Measurements from ENCODE around the gene VPS29.

Gene VPS29

DNA sequence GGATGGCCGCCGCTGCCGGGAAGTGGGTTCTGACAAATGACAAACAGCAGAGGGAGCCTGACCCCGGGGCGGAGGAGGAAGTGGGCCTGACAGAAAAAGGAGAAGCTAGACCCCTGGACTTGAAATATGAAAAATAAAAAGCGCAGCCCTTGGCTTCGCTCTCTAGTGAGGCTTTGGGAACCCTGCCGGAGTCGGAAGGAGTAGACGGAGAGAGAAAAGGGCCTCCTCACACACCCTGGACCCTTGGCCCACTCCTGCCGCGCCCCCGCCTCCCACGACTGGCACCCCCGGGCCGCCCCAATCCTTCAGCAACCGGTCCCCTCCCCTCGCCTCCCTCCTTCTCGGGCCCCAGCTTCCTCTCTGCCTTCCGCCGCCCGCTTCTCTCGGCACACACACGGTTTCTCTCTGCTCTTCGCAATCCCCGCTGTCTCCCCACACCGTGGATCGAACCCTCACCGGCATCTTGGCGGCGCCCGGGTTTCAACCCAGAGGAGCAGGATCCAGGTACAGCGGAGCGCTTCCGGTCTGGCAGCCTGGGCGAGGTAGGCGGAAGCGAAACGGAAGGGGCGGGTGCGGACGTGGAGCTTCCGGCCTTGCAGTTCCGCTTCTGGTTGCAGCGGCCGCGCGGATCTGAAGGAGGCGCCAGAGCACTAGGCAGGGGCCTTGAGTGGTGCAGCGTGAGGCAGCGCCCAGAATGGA lies 52.0 kb downstream of the VPS29 start, which contains the start of gene ARPC3:
TSS of gene ARPC3 (minus strand) at position 539 of the 699 bp plus-strand sequence. CDS start at position 462, 77 bp downstream.
- H3K4me3 ChIP-seq (replicated peaks; ENCODE audit: low read depth, low read length): peak within 1 kb of the TSS; percentile 89
- peak; percentile 87 for TF ChIP-seq CTCF (IDR thresholded peaks at IDR 0.05; ENCODE audit: low read depth, low read length, missing control alignments)

GRCh38 chr12:110444455-110444854 lies 57.5 kb downstream of the VPS29 start:
- no peak for TF ChIP-seq CTCF (IDR thresholded peaks at IDR 0.05; ENCODE audit: low read depth, low read length, missing control alignments)
- no peak for DNase-seq (ENCODE audit: extremely low read depth, low read depth)
- no peak overlapping the region for H3K4me3 ChIP-seq (replicated peaks; ENCODE audit: low read depth, low read length)

More for the DNA sequence above, 52.0 kb downstream of the VPS29 start, which contains the start of gene ARPC3:
- peak; percentile 77 for DNase-seq (ENCODE audit: extremely low read depth, low read depth)
